Neural cell (in vitro differentiated cells): ENCODE measurements around the gene TRAK1.

Experiments
- CTCF ChIP-seq: fragments of 450-650 bp; IDR thresholded peaks from 2 replicates; pipeline ENCODE4 v1.5.1; 2014; ENCODE audit warnings: antibody characterized with exemption, mild to moderate bottlenecking, moderate library complexity; ENCODE audit not compliant: poor library complexity, severe bottlenecking
- EP300 ChIP-seq: fragments of 450-650 bp; conservative IDR thresholded peaks from 2 replicates; pipeline ENCODE4 v1.6.1; 2014; ENCODE audit warnings: antibody characterized with exemption, mild to moderate bottlenecking, moderate library complexity; ENCODE audit not compliant: poor library complexity, severe bottlenecking
- EZH2 ChIP-seq: fragments of 200-600, 300-800 bp; shearing (Covaris generic), sonication (generic); IDR thresholded peaks from 2 replicates; pipeline ENCODE4 v1.6.1; 2014; ENCODE audit warnings: antibody characterized with exemption, low read length, borderline replicate concordance, mild to moderate bottlenecking; ENCODE audit not compliant: insufficient read depth, poor library complexity, severe bottlenecking
- RAD21 ChIP-seq: fragments of 450-650 bp; conservative IDR thresholded peaks from 2 replicates; pipeline ENCODE4 v1.6.1; 2014; ENCODE audit warnings: antibody characterized with exemption, mild to moderate bottlenecking, moderate library complexity
- TAF1 ChIP-seq: IDR thresholded peaks from 2 replicates; pipeline ENCODE4 v1.6.1; 2012; ENCODE audit warnings: low read depth

- no peak for TF ChIP-seq CTCF
- no peak for TF ChIP-seq RAD21
- no peak for TF ChIP-seq EZH2
- TF ChIP-seq EP300: no peak
- no peak for TF ChIP-seq TAF1
Measured at GRCh38 chr3:42119561-42120355, 28.6 kb downstream of the TRAK1 start.
